IPS-11a (cell line): ENCODE data around the gene PTPRC.

Experiments used
- H3K4me3 ChIP-seq: one replicate; pipeline ENCODE4 v1.5.1; 2013; ENCODE audit warnings: low read depth, low read length, control low read depth

PTPRC gene

GRCh38 chr1:198620951-198621824, 17.7 kb upstream of the PTPRC start:
- H3K4me3 ChIP-seq = no peak overlapping the region

- H3K4me3 ChIP-seq = no peak overlapping the region
These were observed 16.8 kb upstream of the PTPRC start for GRCh38 chr1:198622001-198622400.

- no peak overlapping the region for H3K4me3 ChIP-seq
These were observed 14.8 kb upstream of the PTPRC start for GRCh38 chr1:198623752-198624647.

- H3K4me3 ChIP-seq = no peak overlapping the region
These were observed 14.2 kb upstream of the PTPRC start for GRCh38 chr1:198624648-198624980.

- H3K4me3 ChIP-seq = no peak overlapping the region
These were observed 11.3 kb upstream of the PTPRC start for GRCh38 chr1:198627436-198628066.

GRCh38 chr1:198628067-198628455, 10.8 kb upstream of the PTPRC start:
- H3K4me3 ChIP-seq = no peak overlapping the region

GRCh38 chr1:198629610-198630009, 9.2 kb upstream of the PTPRC start:
- no peak overlapping the region for H3K4me3 ChIP-seq

GRCh38 chr1:198630863-198631262, 8.0 kb upstream of the PTPRC start:
- no peak overlapping the region for H3K4me3 ChIP-seq

GRCh38 chr1:198631292-198631691, 7.5 kb upstream of the PTPRC start:
- no peak overlapping the region for H3K4me3 ChIP-seq

GRCh38 chr1:198632007-198632406, 6.8 kb upstream of the PTPRC start:
- no peak overlapping the region for H3K4me3 ChIP-seq

GRCh38 chr1:198633675-198634121, 5.1 kb upstream of the PTPRC start:
- no peak overlapping the region for H3K4me3 ChIP-seq

- H3K4me3 ChIP-seq = no peak overlapping the region
These were observed 2.9 kb upstream of the PTPRC start for GRCh38 chr1:198635964-198636363.

- no peak overlapping the region for H3K4me3 ChIP-seq
These were observed 2.4 kb upstream of the PTPRC start for GRCh38 chr1:198636391-198636790.

- H3K4me3 ChIP-seq = no peak overlapping the region
These were observed 1.7 kb upstream of the PTPRC start for GRCh38 chr1:198637157-198637556.

- no peak overlapping the region for H3K4me3 ChIP-seq
These were observed 863 bp upstream of the PTPRC start for GRCh38 chr1:198637916-198638437.

- no peak overlapping the region for H3K4me3 ChIP-seq
These were observed 399 bp upstream of the PTPRC start for GRCh38 chr1:198638441-198638840.

- H3K4me3 ChIP-seq = no peak overlapping the region
These were observed 867 bp downstream of the PTPRC start for GRCh38 chr1:198639671-198640143.

GRCh38 chr1:198640174-198640573, 1.3 kb downstream of the PTPRC start:
- H3K4me3 ChIP-seq = no peak overlapping the region

GRCh38 chr1:198641501-198641900, 2.7 kb downstream of the PTPRC start:
- no peak overlapping the region for H3K4me3 ChIP-seq

GRCh38 chr1:198641966-198642668, 3.3 kb downstream of the PTPRC start:
- H3K4me3 ChIP-seq = no peak overlapping the region
